Endothelial cell of hepatic sinusoid (primary cell): ENCODE results near the gene DNASE1L1.

Experiments used
- in situ Hi-C: cut with HindIII; loops from 2 replicates; pipeline ENCODE4 v1.10.0; 2017; ENCODE audit warnings: low sequenced_read_pairs

The DNASE1L1 gene

DNA sequence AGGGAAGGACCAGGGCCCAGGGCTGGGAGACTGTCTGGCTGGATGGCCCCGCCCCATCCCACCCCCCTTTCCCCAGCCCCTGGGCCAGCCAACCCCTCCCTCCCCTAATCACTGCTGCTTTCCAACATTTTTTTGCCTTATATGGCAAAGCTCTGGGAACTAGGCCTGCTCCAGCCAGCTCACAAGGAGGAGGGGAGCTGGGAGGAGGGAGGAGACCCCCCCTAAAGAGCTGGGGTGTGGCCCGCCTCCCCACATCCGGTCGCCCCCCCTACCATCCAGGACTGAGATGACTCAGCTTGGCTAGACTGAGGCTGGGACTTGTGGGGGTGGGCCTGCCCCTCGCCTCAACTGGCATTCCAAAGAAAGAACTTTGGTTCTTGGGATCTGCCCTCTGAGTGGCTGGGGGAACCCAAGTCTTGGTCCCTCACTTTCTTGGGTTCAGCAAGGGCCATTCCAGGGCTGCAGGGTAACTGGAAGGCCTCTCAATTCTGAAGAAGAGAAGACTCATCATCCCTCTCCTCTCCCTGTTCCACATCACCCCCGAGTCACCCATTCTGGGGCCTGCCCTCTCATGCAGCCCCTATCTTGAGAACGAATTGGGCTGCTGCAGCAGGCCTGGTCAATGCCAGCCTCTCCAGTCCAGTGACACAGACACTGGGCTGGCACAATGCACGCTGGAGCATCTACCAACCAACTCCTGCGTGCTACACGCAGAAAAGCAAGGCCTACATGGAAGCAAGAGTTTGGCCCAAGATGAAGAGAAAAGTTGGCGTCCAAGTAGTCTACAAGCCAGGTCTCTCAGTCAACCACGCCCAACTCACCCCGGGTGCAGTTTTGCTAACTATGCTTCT, 39.4 kb downstream of the DNASE1L1 start:
- in situ Hi-C loops = no loop called here

- in situ Hi-C loops = no loop called here
These were observed 40.2 kb downstream of the DNASE1L1 start for GRCh38 chrX:154368630-154369448.

GRCh38 chrX:154367474-154368308, 41.4 kb downstream of the DNASE1L1 start:
- in situ Hi-C loops = no loop called here

- in situ Hi-C loops = no loop called here
These were observed 42.4 kb downstream of the DNASE1L1 start for GRCh38 chrX:154366666-154367055.

- in situ Hi-C loops = no loop called here
These were observed 42.9 kb downstream of the DNASE1L1 start for GRCh38 chrX:154365997-154366665.

DNA sequence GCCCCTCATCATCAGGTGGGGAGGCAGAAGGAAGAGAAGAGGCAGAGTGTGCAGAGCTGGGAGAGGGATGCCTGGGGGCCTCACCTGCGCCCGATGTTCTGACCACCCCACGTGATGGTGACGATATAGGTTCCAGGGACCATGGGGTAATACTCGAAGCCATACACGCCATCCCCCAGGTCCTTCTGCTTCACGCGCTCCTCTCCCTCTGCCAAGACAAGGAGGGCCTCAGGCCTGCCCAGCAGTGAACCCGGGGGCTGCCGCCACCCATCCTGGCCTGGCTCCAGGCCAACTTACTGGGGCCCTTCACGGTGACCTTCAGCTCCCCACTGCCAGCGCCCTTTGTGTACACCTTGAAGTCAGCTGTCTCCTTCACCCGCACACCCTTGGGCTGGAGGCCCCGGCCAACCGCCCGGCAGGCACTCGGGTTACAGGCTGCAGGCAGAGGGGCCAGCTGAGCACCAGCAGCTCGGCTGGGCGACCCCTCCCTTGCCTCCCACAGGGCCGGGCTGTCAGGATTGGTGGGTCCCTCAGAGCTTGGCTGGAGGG, 43.9 kb downstream of the DNASE1L1 start:
- in situ Hi-C loops = no loop called here

DNA sequence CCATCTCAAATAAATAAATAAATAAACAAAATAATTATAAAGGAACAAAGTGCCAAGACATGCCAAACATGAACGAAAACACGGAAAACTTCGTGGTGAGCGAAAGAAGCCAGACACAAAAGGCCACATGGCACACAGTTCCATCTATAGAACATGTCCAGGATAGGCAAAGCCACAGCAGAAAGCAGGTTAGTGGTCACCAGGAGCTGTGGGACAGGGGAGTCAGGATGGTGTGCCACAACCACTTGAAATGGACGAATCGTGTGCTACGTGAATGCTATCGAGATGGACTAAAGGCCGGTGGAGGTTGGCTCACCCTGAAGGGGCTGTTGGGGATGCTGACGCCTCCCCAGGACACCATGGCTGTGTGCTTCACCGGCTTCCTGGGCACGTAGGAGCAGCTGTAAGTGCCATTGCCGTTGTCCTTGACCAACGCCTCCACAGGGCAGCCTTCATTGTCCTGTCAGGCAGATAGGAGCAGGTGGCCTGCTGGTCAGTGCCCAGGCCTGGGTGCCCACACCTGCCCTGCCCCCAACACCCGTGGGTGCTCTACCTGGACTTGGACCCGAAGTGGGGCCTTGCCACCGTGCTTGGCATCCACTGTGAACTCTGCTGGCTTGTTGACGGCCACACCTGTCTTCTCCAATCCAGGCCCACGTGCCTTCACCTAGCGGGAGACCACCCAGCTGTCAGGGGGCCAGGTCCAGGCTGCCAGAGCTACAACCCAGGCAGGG, 45.2 kb downstream of the DNASE1L1 start:
- in situ Hi-C loops = no loop called here

DNA sequence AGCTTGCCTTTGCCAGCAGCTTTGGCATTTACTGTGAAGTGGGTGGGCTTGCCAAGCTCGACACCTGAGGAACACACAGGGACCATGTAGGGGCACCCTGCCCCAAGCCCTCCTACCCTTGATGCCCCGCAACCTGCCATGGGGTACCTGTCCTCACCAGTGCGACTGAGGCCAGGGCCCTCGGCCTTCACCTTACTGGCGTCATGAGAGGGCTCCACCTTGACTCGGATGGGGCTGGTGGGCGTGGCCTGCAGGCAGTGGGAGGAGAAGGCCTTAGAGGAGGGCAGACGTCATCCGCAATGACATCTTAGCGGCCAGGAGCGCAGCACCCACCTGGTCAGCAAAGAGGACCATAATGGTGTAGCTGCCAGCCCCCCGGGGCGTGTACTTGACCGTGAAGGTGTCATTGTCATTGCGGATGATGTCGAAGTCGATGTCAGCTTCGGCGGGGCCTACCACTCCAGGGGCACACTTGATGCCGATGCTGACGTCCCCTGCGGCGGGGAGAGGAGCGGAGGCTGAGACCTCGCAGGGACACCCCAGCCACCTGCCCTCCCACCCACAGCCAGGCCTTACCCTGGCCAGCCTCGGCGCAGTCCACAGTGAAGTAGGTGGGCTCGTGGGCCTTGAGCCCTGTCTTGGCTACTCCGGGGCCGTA, 46.8 kb downstream of the DNASE1L1 start:
- in situ Hi-C loops = no loop called here

GRCh38 chrX:154360155-154360713, 48.8 kb downstream of the DNASE1L1 start:
- in situ Hi-C loops = no loop called here

GRCh38 chrX:154359362-154360154, 49.5 kb downstream of the DNASE1L1 start:
- in situ Hi-C loops = no loop called here

DNA sequence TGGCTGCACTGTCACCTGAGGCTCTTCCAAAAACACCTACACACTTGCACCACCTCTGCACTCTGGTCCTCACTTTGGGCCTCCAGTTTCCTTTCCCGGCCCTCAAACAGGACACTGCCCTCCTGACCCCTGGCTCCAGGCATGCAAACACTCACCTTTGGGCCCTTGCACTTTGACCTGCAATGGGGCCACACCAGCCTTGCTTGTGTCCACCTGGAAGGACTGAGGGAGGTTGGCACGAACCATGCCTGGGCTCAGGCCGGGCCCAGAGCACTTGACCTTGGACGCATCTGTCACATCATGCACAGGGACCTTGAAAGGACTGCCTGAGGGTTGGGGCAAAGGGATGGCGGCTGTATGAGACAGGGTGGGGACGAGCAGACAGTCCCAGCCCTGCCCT, 50.2 kb downstream of the DNASE1L1 start:
- in situ Hi-C loops = no loop called here

DNA sequence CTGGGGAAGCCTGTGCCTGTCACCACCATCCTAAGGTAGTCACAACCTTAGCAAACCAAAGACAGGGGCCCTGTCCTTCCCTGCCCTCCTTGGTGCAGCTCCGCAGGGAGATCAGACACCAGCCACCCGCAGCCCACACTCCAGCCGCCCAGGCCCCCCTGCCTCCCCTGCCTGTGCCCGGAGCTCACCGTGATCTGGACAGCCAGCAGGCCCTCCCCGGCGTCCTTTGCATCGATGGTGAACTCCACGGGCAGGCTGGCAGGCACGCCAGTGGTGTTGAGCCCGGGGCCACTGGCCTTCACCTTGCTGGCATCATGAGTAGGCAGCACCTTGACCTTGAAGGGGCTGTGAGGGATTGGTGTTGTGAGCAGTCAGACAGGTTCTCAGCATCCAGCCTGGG, 51.0 kb downstream of the DNASE1L1 start:
- in situ Hi-C loops = no loop called here

DNA sequence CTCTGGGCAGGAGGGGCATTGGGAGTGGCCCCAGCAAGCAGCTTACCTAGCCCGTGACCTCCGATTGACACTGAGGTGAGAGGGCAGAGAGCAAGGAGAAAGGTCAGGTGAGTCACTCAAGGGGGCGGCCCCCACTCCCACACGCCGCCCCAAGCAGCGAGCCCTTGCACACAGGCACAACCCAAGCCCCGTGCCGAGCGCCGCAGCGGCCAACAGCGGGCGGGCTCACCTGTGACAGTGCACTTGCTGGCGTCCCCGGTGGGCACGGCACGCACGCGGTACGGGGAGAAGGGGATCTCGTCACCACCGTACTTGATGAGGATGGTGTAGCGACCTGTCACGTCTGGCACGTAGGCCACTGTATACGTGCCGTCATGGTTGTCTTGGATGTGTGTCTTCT, 51.8 kb downstream of the DNASE1L1 start:
- in situ Hi-C loops = no loop called here

GRCh38 chrX:154356596-154356995, 52.5 kb downstream of the DNASE1L1 start:
- in situ Hi-C loops = no loop called here

DNA sequence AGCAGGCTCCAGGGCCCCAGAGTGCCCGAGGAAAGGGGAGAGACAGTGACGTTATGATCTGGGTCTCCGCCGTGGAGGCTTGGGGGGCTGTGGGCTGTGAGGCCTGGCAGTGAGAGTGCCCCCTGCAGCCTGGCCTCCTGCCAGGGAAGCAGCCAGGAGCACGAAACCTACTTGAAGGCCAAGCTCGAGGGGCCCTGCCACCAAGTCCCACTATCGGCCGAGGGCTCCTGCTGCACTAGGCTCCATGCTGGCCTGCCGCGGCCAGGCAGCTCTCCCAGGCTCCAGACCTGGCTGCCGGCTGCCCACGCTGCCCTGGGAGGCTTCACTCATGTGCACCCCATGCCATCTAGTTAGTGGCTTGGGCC, 53.3 kb downstream of the DNASE1L1 start:
- in situ Hi-C loops = no loop called here

- in situ Hi-C loops = no loop called here
These were observed 53.8 kb downstream of the DNASE1L1 start for GRCh38 chrX:154355094-154355775.

DNA sequence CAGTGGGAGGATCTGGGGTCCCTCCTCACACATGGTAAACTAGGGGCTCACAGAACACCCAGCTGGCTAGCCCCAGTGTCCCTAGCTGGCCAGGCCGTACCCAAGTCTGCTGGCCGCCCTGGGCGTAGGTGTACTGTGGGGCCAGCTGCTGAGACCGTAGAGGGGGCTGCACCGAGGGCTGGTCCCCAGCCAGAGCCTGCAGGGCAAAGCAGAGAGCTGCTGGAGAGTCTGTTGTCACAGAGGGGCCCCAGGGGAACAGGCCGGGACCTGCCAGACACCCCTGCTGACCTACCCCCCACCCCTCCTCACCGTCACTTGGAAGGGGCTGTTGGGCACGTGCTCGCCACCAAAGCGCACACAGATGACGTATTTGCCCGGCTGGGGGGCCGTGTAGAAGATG, 54.5 kb downstream of the DNASE1L1 start:
- in situ Hi-C loops = no loop called here

- in situ Hi-C loops = no loop called here
These were observed 55.0 kb downstream of the DNASE1L1 start for GRCh38 chrX:154354013-154354412.
